ENCODE data around the gene DHX36. TPM values are rescaled to one million over a fixed set of nuclear protein-coding genes. Genes with fewer than 3 reads are reported as not detected.

The DHX36 gene
- total and polyA plus RNA-seq, 2 experiments from 2014 or later = 29.6 to 60.9 TPM

- no peaks in the 10 kb centered on the region for H3K27me3 ChIP-seq
- no peak for DNase-seq (ENCODE audit: low spot score)
- H4K20me1 ChIP-seq (ENCODE audit: insufficient read depth, poor library complexity, severe bottlenecking) = no peaks in the 10 kb centered on the region
- H3K9me2 ChIP-seq (replicated peaks; ENCODE audit: insufficient read depth) = no peaks in the 10 kb centered on the region
- no peak overlapping the region for H3K4me2 ChIP-seq
- no peaks in the 10 kb centered on the region for H3K36me3 ChIP-seq (replicated peaks; ENCODE audit: insufficient read depth, low read depth)
- TF ChIP-seq CTCF (IDR thresholded peaks at IDR 0.05; ENCODE audit: poor library complexity) = no peak
- TF ChIP-seq EZH2phosphoT487 (IDR thresholded peaks at IDR 0.05; ENCODE audit: low read depth, severe bottlenecking, unreplicated experiment) = no peak
- no peak for TF ChIP-seq EZH2 (IDR thresholded peaks at IDR 0.05; ENCODE audit: borderline replicate concordance)
- H3K4me1 ChIP-seq (ENCODE audit: insufficient read depth) = peaks cover 2% of the 10 kb centered on the region
- H3K79me2 ChIP-seq = no peaks in the 10 kb centered on the region
- no peak overlapping the region for H2AFZ ChIP-seq
- no peaks in the 10 kb centered on the region for H3K9me3 ChIP-seq (ENCODE audit: low read depth)
- no peak overlapping the region for H3K27ac ChIP-seq
- no peak overlapping the region for H3K4me3 ChIP-seq
Observed at GRCh38 chr3:154223519-154223918, 100.8 kb downstream of the DHX36 start.

Small RNA genes lying within 50 kb of the gene (small RNA-seq; reads per million reads assigned to genes)
- gene RF01210 = not detected

Other genes with a start within 250 kb of the DHX36 start
- gene ARHGEF26, start 203.1 kb downstream of the DHX36 start, total RNA-seq = 17.1 and 20.9 TPM in 2 replicates
- 13.6 and 18.6 TPM in 2 replicates for gene ARHGEF26, start 203.1 kb downstream of the DHX36 start, polyA plus RNA-seq
- gene GPR149, start 105.7 kb upstream of the DHX36 start, total RNA-seq = 0.44 TPM in 1 of 2 replicates, not detected in the other
- gene GPR149, start 105.7 kb upstream of the DHX36 start, polyA plus RNA-seq = 0.21 TPM in 1 of 2 replicates, not detected in the other